ENCODE measurements around the gene LAMP2.

LAMP2 gene

GRCh38 chrX:120379937-120380681 lies 89.0 kb downstream of the LAMP2 start:
- H3K36me3 ChIP-seq (ENCODE audit: control insufficient read depth, insufficient read depth, low read length) = no peaks in the 10 kb centered on the region
- H3K9me3 ChIP-seq (ENCODE audit: control insufficient read depth, low read length) = no peaks in the 10 kb centered on the region
- H3K4me1 ChIP-seq (ENCODE audit: control insufficient read depth, insufficient read depth, low read length) = no peaks in the 10 kb centered on the region
- H3K4me3 ChIP-seq (ENCODE audit: low read length) = no peak overlapping the region
- H3K9ac ChIP-seq (ENCODE audit: low read length) = no peak overlapping the region
- H3K27me3 ChIP-seq (ENCODE audit: control insufficient read depth, insufficient read depth, low read length) = no peaks in the 10 kb centered on the region

GRCh38 chrX:120378570-120378969 lies 90.5 kb downstream of the LAMP2 start:
- H3K9ac ChIP-seq (ENCODE audit: low read length) = no peak overlapping the region
- no peaks in the 10 kb centered on the region for H3K4me1 ChIP-seq (ENCODE audit: control insufficient read depth, insufficient read depth, low read length)
- H3K27me3 ChIP-seq (ENCODE audit: control insufficient read depth, insufficient read depth, low read length) = no peaks in the 10 kb centered on the region
- no peaks in the 10 kb centered on the region for H3K9me3 ChIP-seq (ENCODE audit: control insufficient read depth, low read length)
- no peak overlapping the region for H3K4me3 ChIP-seq (ENCODE audit: low read length)
- H3K36me3 ChIP-seq (ENCODE audit: control insufficient read depth, insufficient read depth, low read length) = no peaks in the 10 kb centered on the region

Measured in mucosa of stomach (tissue), 1 donor.